Tibial nerve (tissue), 3 donors: ENCODE data around the gene TSPAN2.

ENCODE experiments used
- CTCF ChIP-seq, 5 experiments: fragments of 200-600 bp in 3 of 5; fragments of 450-650 bp in 2 of 5; sonication (generic) in 3 of 5; IDR thresholded peaks; one replicate each; pipeline ENCODE4 v1.5.1; 2016 to 2019; ENCODE audit warnings: antibody characterized with exemption in 5 of 5, mild to moderate bottlenecking in 3 of 5, moderate library complexity in 2 of 5
- POLR2A ChIP-seq, 2 donors: fragments of 450-650 bp; IDR thresholded peaks; one replicate each; pipeline ENCODE4 v1.6.1; 2017; ENCODE audit warnings: antibody characterized with exemption in 2 of 2, mild to moderate bottlenecking in 2 of 2, moderate library complexity in 2 of 2

DNA sequence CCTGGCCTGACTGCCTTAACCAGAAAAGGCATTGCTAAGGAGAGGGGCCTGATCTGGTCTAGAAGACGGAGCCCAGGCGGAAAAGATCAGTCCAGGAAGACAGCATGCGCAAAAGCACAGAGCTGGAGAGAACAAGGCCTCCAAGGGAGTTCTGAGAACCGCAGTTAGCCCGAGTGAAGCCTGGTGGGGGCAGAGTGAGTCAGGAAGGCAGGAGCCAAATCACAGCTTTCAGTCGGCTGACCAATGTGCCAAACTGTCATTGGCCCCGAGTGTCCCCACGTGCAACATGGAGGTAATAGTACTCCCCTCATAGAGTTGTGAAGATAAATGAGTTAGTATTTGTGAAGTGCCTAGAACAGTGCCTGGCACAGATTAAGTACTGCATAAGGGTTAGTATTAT is 1.2 kb upstream of the TSPAN2 start:
- TF ChIP-seq POLR2A (IDR thresholded peaks at IDR 0.05) = no peak
- no peak for TF ChIP-seq CTCF (IDR thresholded peaks at IDR 0.05)
